Calu3 (cell line): ENCODE measurements around the gene ACAP3. TPM values are rescaled to one million over a fixed set of nuclear protein-coding genes. Genes with fewer than 3 reads are reported as not detected.
A peak's percentile ranks its signal among the peaks of the same experiment; 100 is the strongest.

Experiments
- BruUV-seq: library from RNA; stranded (reverse); fragments of 400-500 nt; replicated peaks from 2 replicates; lab custom pipeline; 2021; lab: Mats Ljungman, UMichigan
- CTCF ChIA-PET: fragments of 300-600 bp; sonication (Branson Sonifier 250); formaldehyde crosslinking; loops from one replicate; lab custom pipeline; 2022; ENCODE audit warnings: antibody characterized with exemption; lab: Charles Lee
- DNase-seq: peaks from one replicate; pipeline ENCODE4 v3.0.0; 2022
- H3K27ac Mint-ChIP-seq: one replicate; pipeline ENCODE4 v1.8.0; 2022; ENCODE audit warnings: mixed read lengths; ENCODE audit not compliant: unreplicated experiment
- H3K27me3 Mint-ChIP-seq: one replicate; pipeline ENCODE4 v1.8.0; 2022; ENCODE audit warnings: mixed read lengths; ENCODE audit not compliant: unreplicated experiment
- H3K36me3 Mint-ChIP-seq: one replicate; pipeline ENCODE4 v1.8.0; 2022; ENCODE audit warnings: mild to moderate bottlenecking, moderate library complexity, mixed read lengths; ENCODE audit not compliant: insufficient read depth, unreplicated experiment
- H3K4me1 Mint-ChIP-seq: one replicate; pipeline ENCODE4 v1.8.0; 2022; ENCODE audit warnings: mild to moderate bottlenecking, low read depth, mixed read lengths; ENCODE audit not compliant: unreplicated experiment
- H3K4me3 Mint-ChIP-seq: one replicate; pipeline ENCODE4 v1.8.0; 2022; ENCODE audit warnings: mild to moderate bottlenecking, low read depth, moderate library complexity, mixed read lengths; ENCODE audit not compliant: unreplicated experiment
- H3K9me3 Mint-ChIP-seq: one replicate; pipeline ENCODE4 v1.8.0; 2022; ENCODE audit warnings: low read depth, mixed read lengths; ENCODE audit not compliant: unreplicated experiment
- intact Hi-C: fragments of 100-400 bp; cut with micrococcal nuclease; formaldehyde crosslinking; loops from one replicate; pipeline ENCODE4 v1.10.0; 2022; ENCODE audit not compliant: unreplicated experiment
- total RNA-seq: library from RNA; stranded (reverse); gene quantifications from 2 replicates; pipeline ENCODE4 v1.2.3, GENCODE V29; 2022
- TF ChIP-seq, protein P1 (sequence below): fragments of 200-600 bp; IDR thresholded peaks from one replicate; pipeline ENCODE4 v1.8.0; 2022; ENCODE audit warnings: antibody characterized with exemption; ENCODE audit not compliant: unreplicated experiment

ACAP3 gene
- total RNA-seq, 1 experiment from 2014 or later: 41.1 TPM

DNA sequence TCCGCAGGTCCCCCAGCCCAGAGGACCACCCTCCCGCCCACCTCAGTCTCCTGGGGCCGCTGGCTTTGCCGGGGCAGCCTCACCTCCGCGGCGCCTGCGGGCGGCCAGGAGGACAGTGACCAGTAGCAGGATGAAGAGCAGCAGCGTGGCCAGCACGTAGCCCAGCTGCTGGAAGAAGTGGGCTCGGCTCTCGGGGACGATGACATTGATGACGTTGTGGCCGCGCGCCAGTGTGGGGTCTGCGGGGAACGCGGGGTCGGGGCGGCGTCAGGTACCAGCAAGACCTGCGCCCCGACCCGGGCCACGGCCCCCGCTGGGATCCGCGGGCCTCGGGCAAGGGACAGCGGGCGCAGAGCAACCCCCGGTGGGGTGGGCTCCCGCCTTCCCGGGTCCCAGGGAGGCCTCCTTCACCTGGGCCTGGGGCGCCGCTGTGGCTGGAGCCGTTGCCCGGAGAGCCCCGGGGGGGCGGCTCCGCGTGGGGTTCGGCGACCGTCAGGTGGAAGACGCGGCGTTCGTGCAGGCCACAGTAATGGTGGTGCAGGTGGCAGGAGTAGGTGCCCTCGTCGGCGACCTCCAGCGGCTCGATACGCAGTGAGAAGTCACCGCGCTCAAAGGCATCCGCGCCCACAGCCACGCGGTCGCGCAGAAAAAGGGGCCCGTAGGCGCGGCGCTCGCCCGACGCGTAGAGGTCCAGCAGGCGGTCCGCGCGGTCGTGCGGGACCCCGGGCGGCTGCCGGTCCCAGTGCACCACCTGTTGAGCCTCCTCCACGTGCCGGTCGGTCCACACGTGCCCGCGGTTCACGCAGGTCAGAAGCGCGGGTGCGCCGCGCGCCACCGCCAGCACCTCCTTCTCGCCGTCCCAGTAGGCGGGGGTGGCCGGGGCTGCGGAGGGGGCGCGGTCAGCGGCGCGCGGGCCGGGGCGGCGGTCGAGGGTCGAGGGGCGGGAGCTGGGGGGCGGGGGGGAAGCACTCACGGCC lies 46.8 kb upstream of the ACAP3 start:
- intact Hi-C loops: no loop called here
- CTCF ChIA-PET: no interaction called here
- H3K27ac Mint-ChIP-seq: peak overlapping the region; percentile 39
- H3K36me3 Mint-ChIP-seq: peaks cover 22% of the 10 kb centered on the region
- no peak for DNase-seq
- peak overlapping the region; percentile 43 for H3K4me3 Mint-ChIP-seq
- no peaks in the 10 kb centered on the region for H3K27me3 Mint-ChIP-seq
- no peaks in the 10 kb centered on the region for H3K9me3 Mint-ChIP-seq
- no peaks in the 10 kb centered on the region for H3K4me1 Mint-ChIP-seq
- TF ChIP-seq, protein P1, sequence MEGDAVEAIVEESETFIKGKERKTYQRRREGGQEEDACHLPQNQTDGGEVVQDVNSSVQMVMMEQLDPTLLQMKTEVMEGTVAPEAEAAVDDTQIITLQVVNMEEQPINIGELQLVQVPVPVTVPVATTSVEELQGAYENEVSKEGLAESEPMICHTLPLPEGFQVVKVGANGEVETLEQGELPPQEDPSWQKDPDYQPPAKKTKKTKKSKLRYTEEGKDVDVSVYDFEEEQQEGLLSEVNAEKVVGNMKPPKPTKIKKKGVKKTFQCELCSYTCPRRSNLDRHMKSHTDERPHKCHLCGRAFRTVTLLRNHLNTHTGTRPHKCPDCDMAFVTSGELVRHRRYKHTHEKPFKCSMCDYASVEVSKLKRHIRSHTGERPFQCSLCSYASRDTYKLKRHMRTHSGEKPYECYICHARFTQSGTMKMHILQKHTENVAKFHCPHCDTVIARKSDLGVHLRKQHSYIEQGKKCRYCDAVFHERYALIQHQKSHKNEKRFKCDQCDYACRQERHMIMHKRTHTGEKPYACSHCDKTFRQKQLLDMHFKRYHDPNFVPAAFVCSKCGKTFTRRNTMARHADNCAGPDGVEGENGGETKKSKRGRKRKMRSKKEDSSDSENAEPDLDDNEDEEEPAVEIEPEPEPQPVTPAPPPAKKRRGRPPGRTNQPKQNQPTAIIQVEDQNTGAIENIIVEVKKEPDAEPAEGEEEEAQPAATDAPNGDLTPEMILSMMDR: no peak
- no TSS peak for BruUV-seq

DNA sequence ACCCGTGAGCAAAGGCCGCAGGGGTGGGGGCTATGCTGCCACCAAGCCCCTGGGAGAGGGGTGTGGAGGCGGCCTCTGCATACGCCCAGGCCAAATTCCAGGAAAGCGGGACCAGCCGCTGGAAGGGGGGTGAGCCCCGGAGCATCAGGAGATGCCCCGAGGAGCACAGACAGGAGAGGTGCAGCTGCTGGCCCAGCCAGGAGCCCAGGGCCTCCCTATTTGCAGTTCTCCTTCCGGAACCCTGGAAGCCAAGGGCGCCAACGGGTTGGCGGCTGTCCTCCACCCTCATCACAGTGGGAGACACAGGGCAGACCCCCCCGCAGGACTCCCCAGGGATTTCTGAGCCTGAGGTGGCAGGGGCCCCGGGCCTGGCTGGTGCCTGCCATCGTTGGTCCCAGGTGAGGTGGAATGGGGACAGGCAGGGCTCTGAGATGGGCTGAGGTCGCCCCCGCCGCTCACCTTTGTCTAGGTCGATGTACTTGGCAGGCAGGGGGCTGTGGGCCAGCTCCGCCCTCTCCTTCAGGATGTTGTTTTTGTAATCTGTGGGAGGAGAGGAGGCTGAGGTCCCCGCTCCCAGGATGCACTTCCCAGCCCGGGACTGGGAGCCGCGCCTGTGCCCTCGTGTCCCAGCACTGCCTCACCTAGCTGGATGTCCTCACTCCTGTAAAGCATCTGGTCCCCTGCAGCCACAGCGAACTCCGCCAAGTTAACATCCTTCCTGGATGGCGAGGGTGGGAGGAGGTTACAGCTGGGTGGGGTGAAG lies 45.8 kb upstream of the ACAP3 start:
- Mint-ChIP-seq H3K27ac (peak overlapping the region; percentile 42), H3K36me3 (peaks cover 27% of the 10 kb centered on the region), H3K9me3 (no peaks in the 10 kb centered on the region), H3K27me3 (no peaks in the 10 kb centered on the region), H3K4me3 (peak overlapping the region; percentile 43), H3K4me1 (no peaks in the 10 kb centered on the region)
- no peak for DNase-seq
- TF ChIP-seq, protein P1: no peak
- no TSS peak for BruUV-seq
- intact Hi-C loops: no loop called here
- CTCF ChIA-PET: no interaction called here

DNA sequence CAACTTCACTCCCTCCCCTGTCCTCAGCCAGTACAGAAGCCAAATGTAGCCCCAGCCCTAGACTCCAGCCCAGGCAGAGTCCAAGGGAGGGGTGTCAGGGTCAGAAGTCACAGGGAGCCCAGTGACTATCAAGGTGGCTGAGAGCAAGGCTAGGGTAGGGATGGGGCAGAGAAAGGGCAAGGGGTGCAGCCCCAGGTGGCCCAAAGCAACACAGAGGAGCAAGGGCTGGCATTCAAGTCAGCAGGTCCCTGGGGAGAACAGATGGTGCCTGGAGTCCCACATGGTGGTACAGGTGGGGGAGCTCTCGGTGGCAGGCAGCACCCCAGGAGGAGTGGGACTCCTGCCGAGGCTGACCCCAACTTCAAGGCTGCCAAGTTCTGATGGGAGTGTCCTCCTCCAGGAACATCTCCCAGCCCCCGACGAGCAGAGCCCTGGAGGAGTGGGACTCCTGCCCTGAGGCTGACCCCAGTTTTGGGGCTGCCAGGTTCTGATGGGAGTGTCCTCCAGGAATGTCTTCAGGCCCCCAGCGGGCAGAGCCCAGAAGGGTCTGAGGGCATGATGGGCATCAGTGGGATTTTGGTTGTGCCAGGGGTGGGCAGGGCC lies 45.2 kb upstream of the ACAP3 start:
- H3K36me3 Mint-ChIP-seq: peaks cover 34% of the 10 kb centered on the region
- H3K9me3 Mint-ChIP-seq: no peaks in the 10 kb centered on the region
- CTCF ChIA-PET: no interaction called here
- no peaks in the 10 kb centered on the region for H3K27me3 Mint-ChIP-seq
- peak overlapping the region; percentile 53 for H3K4me3 Mint-ChIP-seq
- H3K4me1 Mint-ChIP-seq: no peaks in the 10 kb centered on the region
- intact Hi-C loops: no loop called here
- TF ChIP-seq, protein P1: no peak
- no TSS peak for BruUV-seq
- peak overlapping the region; percentile 54 for H3K27ac Mint-ChIP-seq
- no peak for DNase-seq
